Measurements from ENCODE around the gene CCDC83. TPM values are rescaled to one million over a fixed set of nuclear protein-coding genes. Genes with fewer than 3 reads are reported as not detected.
"Not testable (repeated sequence)": the region's sequence is repeated elsewhere in the genome, so short reads cannot be mapped to it uniquely, and the experiment has no call there.

CCDC83 gene
- total and polyA plus RNA-seq, 11 donors: not detected

DNA sequence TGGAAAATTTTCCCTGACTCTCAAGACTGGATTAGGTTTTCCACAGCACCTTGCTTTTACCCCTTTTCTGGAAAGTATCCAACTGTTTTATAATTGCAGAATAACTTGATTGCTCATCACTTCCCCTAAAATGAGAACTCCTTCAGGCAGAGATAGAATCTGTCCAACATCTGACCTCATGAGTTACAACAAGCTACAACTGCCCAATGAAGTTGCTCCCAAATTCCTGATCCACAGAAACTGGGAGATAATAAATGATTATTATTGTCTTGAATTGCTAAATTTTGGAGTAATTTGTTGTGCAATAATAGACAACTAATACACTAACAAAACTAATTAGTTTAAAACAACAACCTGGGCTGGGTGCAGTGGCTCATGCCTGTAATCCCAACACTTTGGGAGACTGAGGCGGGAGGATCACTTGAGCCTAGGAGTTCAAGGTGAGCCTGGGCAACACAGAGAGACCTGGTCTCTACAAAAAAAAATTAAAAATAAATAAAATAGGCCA lies 10.0 kb upstream of the CCDC83 start:
- no peaks in the 10 kb centered on the region for H3K36me3 ChIP-seq
- DNase-seq: no peak
- TF ChIP-seq, protein P1, sequence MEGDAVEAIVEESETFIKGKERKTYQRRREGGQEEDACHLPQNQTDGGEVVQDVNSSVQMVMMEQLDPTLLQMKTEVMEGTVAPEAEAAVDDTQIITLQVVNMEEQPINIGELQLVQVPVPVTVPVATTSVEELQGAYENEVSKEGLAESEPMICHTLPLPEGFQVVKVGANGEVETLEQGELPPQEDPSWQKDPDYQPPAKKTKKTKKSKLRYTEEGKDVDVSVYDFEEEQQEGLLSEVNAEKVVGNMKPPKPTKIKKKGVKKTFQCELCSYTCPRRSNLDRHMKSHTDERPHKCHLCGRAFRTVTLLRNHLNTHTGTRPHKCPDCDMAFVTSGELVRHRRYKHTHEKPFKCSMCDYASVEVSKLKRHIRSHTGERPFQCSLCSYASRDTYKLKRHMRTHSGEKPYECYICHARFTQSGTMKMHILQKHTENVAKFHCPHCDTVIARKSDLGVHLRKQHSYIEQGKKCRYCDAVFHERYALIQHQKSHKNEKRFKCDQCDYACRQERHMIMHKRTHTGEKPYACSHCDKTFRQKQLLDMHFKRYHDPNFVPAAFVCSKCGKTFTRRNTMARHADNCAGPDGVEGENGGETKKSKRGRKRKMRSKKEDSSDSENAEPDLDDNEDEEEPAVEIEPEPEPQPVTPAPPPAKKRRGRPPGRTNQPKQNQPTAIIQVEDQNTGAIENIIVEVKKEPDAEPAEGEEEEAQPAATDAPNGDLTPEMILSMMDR (IDR thresholded peaks at IDR 0.05): no peak
- no peak for TF ChIP-seq POLR2A (IDR thresholded peaks at IDR 0.05)
- ATAC-seq: peak in 1 of 4 donors; percentile 20
- intact Hi-C loops (cut with DNase I): no loop called here
- WGBS, 4 donors: 93 to 100% (median 98%) methylated on average over 1 of the region's 1 CpG
- H3K9me3 ChIP-seq: peaks cover 0 to 6% (median 0%) of the 10 kb centered on the region in 12 donors
- no peak overlapping the region for H3K4me3 ChIP-seq
- H3K27ac ChIP-seq: no peak overlapping the region
- H3K27me3 ChIP-seq: no peaks in the 10 kb centered on the region
- H3K4me1 ChIP-seq: no peaks in the 10 kb centered on the region

GRCh38 chr11:85847436-85847835 lies 7.7 kb upstream of the CCDC83 start:
- Histone ChIP-seq H3K4me3 (no peak overlapping the region), H3K27ac (no peak overlapping the region), H3K4me1 (no peaks in the 10 kb centered on the region), H3K9me3 (peaks cover 0 to 8% (median 0%) of the 10 kb centered on the region in 12 donors), H3K36me3 (no peaks in the 10 kb centered on the region), H3K27me3 (no peaks in the 10 kb centered on the region)
- ATAC-seq: no peak
- TF ChIP-seq POLR2A (IDR thresholded peaks at IDR 0.05): no peak
- TF ChIP-seq, protein P1 (IDR thresholded peaks at IDR 0.05): no peak
- intact Hi-C loops (cut with DNase I): no loop called here
- DNase-seq: no peak

- Histone ChIP-seq H3K27me3 (no peaks in the 10 kb centered on the region), H3K4me1 (no peaks in the 10 kb centered on the region), H3K4me3 (no peak overlapping the region), H3K27ac (no peak overlapping the region), H3K9me3 (peaks cover 0 to 8% (median 0%) of the 10 kb centered on the region in 12 donors), H3K36me3 (no peaks in the 10 kb centered on the region)
- intact Hi-C loops (cut with DNase I): no loop called here
- WGBS, 4 donors: 89 to 97% (median 93%) methylated on average over 3 of the region's 3 CpGs
- TF ChIP-seq, protein P1 (IDR thresholded peaks at IDR 0.05): no peak
- TF ChIP-seq POLR2A (IDR thresholded peaks at IDR 0.05): no peak
- DNase-seq (no peak), ATAC-seq (no peak)
Measured at GRCh38 chr11:85848006-85848405, 7.2 kb upstream of the CCDC83 start.

DNA sequence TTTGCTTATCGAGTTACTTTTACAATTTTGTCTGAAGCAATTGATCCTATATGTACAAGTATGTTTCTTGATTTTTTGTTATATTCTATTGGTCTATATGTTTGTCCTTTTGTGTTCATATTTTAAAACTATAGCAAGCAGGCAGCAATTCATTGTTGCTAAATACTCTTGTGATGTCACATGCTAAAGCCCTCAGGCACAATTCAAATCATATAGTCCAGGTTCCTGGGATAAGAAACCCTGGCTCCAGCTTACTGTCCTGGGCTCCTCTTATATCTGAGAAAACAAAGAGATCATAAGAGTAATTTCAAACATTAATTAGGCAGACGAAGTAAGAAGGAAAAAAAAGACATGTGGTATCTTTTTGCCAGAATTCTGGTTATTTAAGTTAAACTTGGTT lies 6.6 kb upstream of the CCDC83 start:
- peaks cover 0 to 8% (median 0%) of the 10 kb centered on the region in 12 donors for H3K9me3 ChIP-seq
- H3K4me3 ChIP-seq: no peak overlapping the region
- no peak overlapping the region for H3K27ac ChIP-seq
- no peaks in the 10 kb centered on the region for H3K27me3 ChIP-seq
- no peak for TF ChIP-seq POLR2A (IDR thresholded peaks at IDR 0.05)
- TF ChIP-seq, protein P1 (IDR thresholded peaks at IDR 0.05): no peak
- DNase-seq (no peak), ATAC-seq (no peak)
- no peaks in the 10 kb centered on the region for H3K36me3 ChIP-seq
- intact Hi-C loops (cut with DNase I): no loop called here
- H3K4me1 ChIP-seq: no peaks in the 10 kb centered on the region
- 94 to 97% (median 96%) methylated on average over 2 of the region's 2 CpGs for WGBS, 4 donors

DNA sequence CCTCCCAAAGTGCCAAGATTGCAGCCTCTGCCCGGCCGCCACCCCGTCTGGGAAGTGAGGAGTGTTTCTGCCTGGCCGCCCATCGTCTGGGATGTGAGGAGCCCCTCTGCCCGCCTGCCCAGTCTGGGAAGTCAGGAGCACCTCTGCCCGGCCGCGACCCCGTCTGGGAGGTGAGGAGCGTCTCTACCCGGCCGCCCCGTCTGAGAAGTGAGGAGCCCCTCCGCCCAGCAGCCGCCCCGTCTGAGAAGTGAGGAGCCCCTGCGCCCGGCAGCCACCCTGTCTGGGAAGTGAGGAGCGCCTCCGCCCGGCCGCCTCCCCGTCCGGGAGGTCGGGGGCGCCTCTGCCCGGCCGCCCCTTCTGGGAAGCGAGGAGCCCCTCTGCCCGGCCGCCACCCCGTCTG lies 2.4 kb upstream of the CCDC83 start:
- not testable (repeated sequence) for H3K27me3 ChIP-seq, ATAC-seq, H3K36me3 ChIP-seq, H3K27ac ChIP-seq, H3K9me3 ChIP-seq, H3K4me3 ChIP-seq
- peaks cover 0 to 16% (median 7%) of the 10 kb centered on the region in 12 donors for H3K4me1 ChIP-seq
- DNase-seq: peak in 1 of 5 donors; percentile 60
- WGBS, 4 donors: 95 to 98% (median 98%) methylated on average over 12 to 33 of the region's 33 CpGs
- intact Hi-C loops (cut with DNase I): loop anchor here in 8 of 10 donors (10.0 kb wide), 8 partner anchors 82 to 962 kb away; no protein-coding TSS in a partner anchor

- not testable (repeated sequence) for H3K27ac ChIP-seq, H3K9me3 ChIP-seq, H3K36me3 ChIP-seq, H3K27me3 ChIP-seq, DNase-seq, ATAC-seq
- H3K4me1 ChIP-seq: peaks cover 0 to 16% (median 7%) of the 10 kb centered on the region in 12 donors
- intact Hi-C loops (cut with DNase I): loop anchor here in 8 of 10 donors (10.0 kb wide), 8 partner anchors 81 to 961 kb away; no protein-coding TSS in a partner anchor
- WGBS, 4 donors: 95 to 97% (median 96%) methylated on average over 6 to 7 of the region's 7 CpGs
- H3K4me3 ChIP-seq: peak overlapping the region in 2 of 12 donors; percentile 61 to 68
Measured at GRCh38 chr11:85853541-85853940, 1.6 kb upstream of the CCDC83 start.

Data from heart left ventricle (tissue), 16 donors.